ENCODE data around the gene ZNF385B.

ZNF385B gene

DNA sequence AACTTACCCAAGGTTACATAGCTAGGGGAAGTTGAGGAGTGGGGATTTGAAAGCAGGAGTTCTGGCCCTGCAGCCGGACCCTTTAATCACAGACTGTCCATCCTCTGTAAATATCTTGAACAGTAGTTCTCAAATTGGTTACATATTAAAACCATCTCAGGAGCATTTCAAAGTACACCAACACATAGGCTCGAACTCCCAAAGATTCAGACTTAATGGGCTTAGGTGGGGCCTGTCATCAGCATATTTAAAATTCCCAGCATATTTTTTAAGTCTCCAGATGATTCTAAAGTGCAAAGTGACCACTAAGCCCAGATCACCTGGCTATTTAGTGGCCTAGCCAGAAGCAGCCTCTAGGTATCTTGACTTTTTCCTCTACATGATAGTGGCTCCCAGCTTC is 192.2 kb downstream of the ZNF385B start:
- Histone ChIP-seq H3K14ac (ENCODE audit: low read length in 2 of 2) (no peak overlapping the region), H2BK5ac (ENCODE audit: low read depth, low read length, poor library complexity, severe bottlenecking) (no peak overlapping the region), H4K91ac (ENCODE audit: low read length) (no peak overlapping the region), H3K4me3 (ENCODE audit: insufficient read depth in 1 of 2, low read depth in 1 of 2, low read length in 2 of 2) (no peak overlapping the region), H3K18ac (ENCODE audit: low read depth in 1 of 2, low read length in 2 of 2) (no peak overlapping the region), H3K9ac (ENCODE audit: low read length) (no peak overlapping the region), H3K9me3 (ENCODE audit: control insufficient read depth, low read length) (no peaks in the 10 kb centered on the region), H3K27ac (ENCODE audit: low read length, poor library complexity, severe bottlenecking) (no peak overlapping the region), H2BK15ac (ENCODE audit: low read depth, poor library complexity, severe bottlenecking) (no peak overlapping the region), H3K4ac (ENCODE audit: low read depth in 1 of 2, low read length in 2 of 2) (no peak overlapping the region), H3K27me3 (ENCODE audit: control insufficient read depth in 1 of 2, insufficient read depth in 1 of 2, low read length in 2 of 2) (no peaks in the 10 kb centered on the region), H2BK120ac (ENCODE audit: low read depth, low read length) (no peak overlapping the region), H2AK5ac (ENCODE audit: low read length, severe bottlenecking) (no peak overlapping the region), H3K79me1 (replicated peaks; ENCODE audit: low read length, poor library complexity, severe bottlenecking) (no peaks in the 10 kb centered on the region), H3K4me1 (ENCODE audit: control insufficient read depth, insufficient read depth, low read depth, low read length) (no peaks in the 10 kb centered on the region), H4K8ac (ENCODE audit: low read length) (no peak overlapping the region), H2AFZ (ENCODE audit: low read depth, low read length) (no peak overlapping the region), H3K36me3 (ENCODE audit: control insufficient read depth in 1 of 2, insufficient read depth in 2 of 2, low read depth in 1 of 2, low read length in 2 of 2) (no peaks in the 10 kb centered on the region), H3K4me2 (ENCODE audit: low read length, poor library complexity, severe bottlenecking) (no peak overlapping the region), H3K23ac (ENCODE audit: low read length in 2 of 2) (no peak overlapping the region), H2BK12ac (ENCODE audit: low read length in 2 of 2) (no peak overlapping the region)
- WGBS: 86% methylated on average over 2 of the region's 2 CpGs
- DNase-seq: no peak

DNA sequence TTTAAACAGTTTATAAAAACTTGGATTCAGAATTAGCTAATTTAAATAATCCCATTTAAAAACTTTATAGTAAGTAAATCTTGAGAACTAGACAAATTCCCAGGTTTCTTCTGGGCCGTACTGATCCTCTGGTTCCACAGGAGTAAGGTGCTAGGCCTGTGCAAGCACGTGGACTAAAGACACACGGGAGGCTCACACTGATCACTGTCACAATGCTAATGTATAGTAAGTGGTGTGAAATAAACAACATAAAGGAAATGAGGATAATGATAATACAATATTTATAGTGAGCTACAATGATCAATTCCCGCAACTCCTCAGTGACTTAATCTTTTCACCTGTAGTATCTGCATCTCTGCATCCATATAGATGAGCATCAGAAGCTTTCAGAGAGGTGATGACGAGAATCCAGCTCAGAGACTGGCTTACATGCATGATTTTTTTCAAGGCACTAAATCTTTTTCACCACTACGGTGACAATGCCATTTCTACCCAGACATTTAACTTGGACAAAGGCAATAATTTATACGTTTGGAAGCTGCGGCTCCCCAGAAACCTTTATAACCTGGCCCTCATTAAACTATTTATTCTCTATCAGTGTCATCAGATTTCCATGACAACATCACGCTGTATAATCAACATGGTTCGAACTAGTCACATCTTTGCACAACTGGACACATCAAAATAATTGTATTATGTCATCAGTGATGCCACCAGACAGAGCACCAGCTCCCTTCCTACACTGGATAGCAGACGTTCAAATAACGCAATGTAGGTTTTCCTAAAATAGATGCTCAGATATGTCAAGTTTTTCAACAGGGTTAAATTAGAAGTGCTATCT is 196.2 kb downstream of the ZNF385B start:
- Histone ChIP-seq H2BK12ac (ENCODE audit: low read length in 2 of 2) (no peak overlapping the region), H3K36me3 (ENCODE audit: control insufficient read depth in 1 of 2, insufficient read depth in 2 of 2, low read depth in 1 of 2, low read length in 2 of 2) (no peaks in the 10 kb centered on the region), H3K27ac (ENCODE audit: low read length, poor library complexity, severe bottlenecking) (no peak overlapping the region), H3K79me1 (replicated peaks; ENCODE audit: low read length, poor library complexity, severe bottlenecking) (no peaks in the 10 kb centered on the region), H2AK5ac (ENCODE audit: low read length, severe bottlenecking) (no peak overlapping the region), H2BK120ac (ENCODE audit: low read depth, low read length) (no peak overlapping the region), H3K23ac (ENCODE audit: low read length in 2 of 2) (no peak overlapping the region), H2BK5ac (ENCODE audit: low read depth, low read length, poor library complexity, severe bottlenecking) (no peak overlapping the region), H2AFZ (ENCODE audit: low read depth, low read length) (no peak overlapping the region), H4K8ac (ENCODE audit: low read length) (no peak overlapping the region), H3K9me3 (ENCODE audit: control insufficient read depth, low read length) (no peaks in the 10 kb centered on the region), H3K9ac (ENCODE audit: low read length) (no peak overlapping the region), H2BK15ac (ENCODE audit: low read depth, poor library complexity, severe bottlenecking) (no peak overlapping the region), H3K4ac (ENCODE audit: low read depth in 1 of 2, low read length in 2 of 2) (no peak overlapping the region), H3K14ac (ENCODE audit: low read length in 2 of 2) (no peak overlapping the region), H3K27me3 (ENCODE audit: control insufficient read depth in 1 of 2, insufficient read depth in 1 of 2, low read length in 2 of 2) (no peaks in the 10 kb centered on the region), H3K4me2 (ENCODE audit: low read length, poor library complexity, severe bottlenecking) (no peak overlapping the region), H3K4me3 (ENCODE audit: insufficient read depth in 1 of 2, low read depth in 1 of 2, low read length in 2 of 2) (no peak overlapping the region), H3K18ac (ENCODE audit: low read depth in 1 of 2, low read length in 2 of 2) (no peak overlapping the region), H4K91ac (ENCODE audit: low read length) (no peak overlapping the region), H3K4me1 (ENCODE audit: control insufficient read depth, insufficient read depth, low read depth, low read length) (no peaks in the 10 kb centered on the region)
- 90% methylated on average over 10 of the region's 12 CpGs for WGBS
- DNase-seq: no peak

DNA sequence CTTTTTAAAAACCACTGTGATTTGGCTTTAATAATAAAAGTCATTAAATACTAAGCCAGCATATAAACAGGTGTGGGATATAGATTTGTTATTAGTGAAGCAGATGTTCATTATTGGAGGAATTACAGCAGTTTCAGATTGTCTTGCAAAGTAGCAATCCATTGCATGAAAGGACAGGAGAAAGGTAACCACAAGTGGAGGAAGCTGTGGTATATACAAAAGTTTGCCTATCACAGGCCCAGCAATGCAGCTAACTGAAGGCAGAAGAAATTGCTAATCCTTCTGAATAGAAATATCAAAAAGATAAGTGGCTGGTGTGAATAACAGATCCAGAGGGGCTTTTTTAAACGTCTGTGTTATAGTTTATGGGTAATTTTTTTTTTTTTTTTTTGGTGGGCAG is 199.4 kb downstream of the ZNF385B start:
- Histone ChIP-seq H3K4me3 (ENCODE audit: insufficient read depth in 1 of 2, low read depth in 1 of 2, low read length in 2 of 2) (no peak overlapping the region), H3K36me3 (ENCODE audit: control insufficient read depth in 1 of 2, insufficient read depth in 2 of 2, low read depth in 1 of 2, low read length in 2 of 2) (no peaks in the 10 kb centered on the region), H3K9me3 (ENCODE audit: control insufficient read depth, low read length) (no peaks in the 10 kb centered on the region), H3K9ac (ENCODE audit: low read length) (no peak overlapping the region), H2AFZ (ENCODE audit: low read depth, low read length) (no peak overlapping the region), H3K23ac (ENCODE audit: low read length in 2 of 2) (no peak overlapping the region), H3K27me3 (ENCODE audit: control insufficient read depth in 1 of 2, insufficient read depth in 1 of 2, low read length in 2 of 2) (no peaks in the 10 kb centered on the region), H3K27ac (ENCODE audit: low read length, poor library complexity, severe bottlenecking) (no peak overlapping the region), H2BK15ac (ENCODE audit: low read depth, poor library complexity, severe bottlenecking) (no peak overlapping the region), H4K91ac (ENCODE audit: low read length) (no peak overlapping the region), H3K18ac (ENCODE audit: low read depth in 1 of 2, low read length in 2 of 2) (no peak overlapping the region), H3K4me1 (ENCODE audit: control insufficient read depth, insufficient read depth, low read depth, low read length) (no peaks in the 10 kb centered on the region), H3K4me2 (ENCODE audit: low read length, poor library complexity, severe bottlenecking) (no peak overlapping the region), H2AK5ac (ENCODE audit: low read length, severe bottlenecking) (no peak overlapping the region), H4K8ac (ENCODE audit: low read length) (no peak overlapping the region), H3K79me1 (replicated peaks; ENCODE audit: low read length, poor library complexity, severe bottlenecking) (no peaks in the 10 kb centered on the region), H3K4ac (ENCODE audit: low read depth in 1 of 2, low read length in 2 of 2) (no peak overlapping the region), H2BK5ac (ENCODE audit: low read depth, low read length, poor library complexity, severe bottlenecking) (no peak overlapping the region), H2BK120ac (ENCODE audit: low read depth, low read length) (no peak overlapping the region), H2BK12ac (ENCODE audit: low read length in 2 of 2) (no peak overlapping the region), H3K14ac (ENCODE audit: low read length in 2 of 2) (no peak overlapping the region)
- no peak for DNase-seq
- WGBS: 88% methylated on average over 1 of the region's 1 CpG

DNA sequence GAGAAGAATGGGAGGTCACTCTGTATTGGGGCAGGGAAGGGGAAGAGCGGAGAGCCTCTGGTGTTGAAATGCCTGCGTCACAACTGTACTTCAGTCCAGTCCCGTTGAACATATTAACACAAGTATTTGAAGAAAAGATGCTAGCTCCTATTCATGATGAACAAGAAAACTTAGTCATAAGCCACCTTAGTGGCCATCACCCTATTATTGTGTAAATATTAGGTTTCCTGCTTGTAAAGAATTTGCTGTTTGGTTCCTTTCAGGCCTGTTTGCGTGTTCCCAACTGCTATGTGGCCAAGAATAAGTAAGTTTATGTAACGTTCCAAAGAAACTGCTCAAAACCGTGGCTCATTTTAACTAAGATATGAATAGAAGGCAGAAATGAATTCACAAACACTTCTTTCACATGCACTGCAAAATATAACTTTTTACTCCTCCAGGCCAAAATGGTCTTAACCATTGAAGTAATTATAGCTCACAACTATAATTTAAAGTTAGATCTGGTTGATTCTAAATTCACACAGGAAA is 204.3 kb downstream of the ZNF385B start:
- H2BK120ac ChIP-seq (ENCODE audit: low read depth, low read length): no peak overlapping the region
- H3K27me3 ChIP-seq (ENCODE audit: control insufficient read depth in 1 of 2, insufficient read depth in 1 of 2, low read length in 2 of 2): no peaks in the 10 kb centered on the region
- no peak overlapping the region for H3K4ac ChIP-seq (ENCODE audit: low read depth in 1 of 2, low read length in 2 of 2)
- H3K27ac ChIP-seq (ENCODE audit: low read length, poor library complexity, severe bottlenecking): no peak overlapping the region
- no peaks in the 10 kb centered on the region for H3K36me3 ChIP-seq (ENCODE audit: control insufficient read depth in 1 of 2, insufficient read depth in 2 of 2, low read depth in 1 of 2, low read length in 2 of 2)
- no peaks in the 10 kb centered on the region for H3K79me1 ChIP-seq (replicated peaks; ENCODE audit: low read length, poor library complexity, severe bottlenecking)
- no peak overlapping the region for H2AFZ ChIP-seq (ENCODE audit: low read depth, low read length)
- H3K4me1 ChIP-seq (ENCODE audit: control insufficient read depth, insufficient read depth, low read depth, low read length): no peaks in the 10 kb centered on the region
- H3K23ac ChIP-seq (ENCODE audit: low read length in 2 of 2): no peak overlapping the region
- no peak overlapping the region for H2BK15ac ChIP-seq (ENCODE audit: low read depth, poor library complexity, severe bottlenecking)
- no peak overlapping the region for H4K91ac ChIP-seq (ENCODE audit: low read length)
- no peak overlapping the region for H2BK5ac ChIP-seq (ENCODE audit: low read depth, low read length, poor library complexity, severe bottlenecking)
- H3K14ac ChIP-seq (ENCODE audit: low read length in 2 of 2): no peak overlapping the region
- H3K4me3 ChIP-seq (ENCODE audit: insufficient read depth in 1 of 2, low read depth in 1 of 2, low read length in 2 of 2): no peak overlapping the region
- H3K4me2 ChIP-seq (ENCODE audit: low read length, poor library complexity, severe bottlenecking): no peak overlapping the region
- no peak overlapping the region for H2AK5ac ChIP-seq (ENCODE audit: low read length, severe bottlenecking)
- WGBS: 84% methylated on average over 3 of the region's 6 CpGs
- no peak overlapping the region for H2BK12ac ChIP-seq (ENCODE audit: low read length in 2 of 2)
- DNase-seq: no peak
- no peak overlapping the region for H3K9ac ChIP-seq (ENCODE audit: low read length)
- no peaks in the 10 kb centered on the region for H3K9me3 ChIP-seq (ENCODE audit: control insufficient read depth, low read length)
- no peak overlapping the region for H3K18ac ChIP-seq (ENCODE audit: low read depth in 1 of 2, low read length in 2 of 2)
- no peak overlapping the region for H4K8ac ChIP-seq (ENCODE audit: low read length)
